Left lobe of liver (tissue), 2 donors: ENCODE results near the gene FKBP8. TPM values are rescaled to one million over a fixed set of nuclear protein-coding genes. Genes with fewer than 3 reads are reported as not detected.
"Not testable (repeated sequence)": the region's sequence is repeated elsewhere in the genome, so short reads cannot be mapped to it uniquely, and the experiment has no call there.

Source experiments
- ATAC-seq: fragments of 200-7000 bp; cut with Tn5 transposase; one replicate; pipeline ENCODE4 v1.9.1; 2020; ENCODE audit warnings: mild to moderate bottlenecking, moderate library complexity
- DNase-seq: peaks from one replicate; pipeline ENCODE4 v3.0.0-alpha.2; 2020; ENCODE audit warnings: low spot score
- total RNA-seq: library from RNA; stranded (reverse); gene quantifications from one replicate; pipeline ENCODE4 v1.2.1, GENCODE V29; 2021
- donor health status: DM: no; HTN: no; CAD: no; lungs with moderate emphysema.
- donor health status: DM: no; HTN: yes; CAD: no.

The FKBP8 gene
- total RNA-seq, 1 donor from 2014 or later: 116 TPM

GRCh38 chr19:18559685-18560084 is 16.3 kb upstream of the FKBP8 start:
- ATAC-seq (no peak), DNase-seq (no peak)

DNA sequence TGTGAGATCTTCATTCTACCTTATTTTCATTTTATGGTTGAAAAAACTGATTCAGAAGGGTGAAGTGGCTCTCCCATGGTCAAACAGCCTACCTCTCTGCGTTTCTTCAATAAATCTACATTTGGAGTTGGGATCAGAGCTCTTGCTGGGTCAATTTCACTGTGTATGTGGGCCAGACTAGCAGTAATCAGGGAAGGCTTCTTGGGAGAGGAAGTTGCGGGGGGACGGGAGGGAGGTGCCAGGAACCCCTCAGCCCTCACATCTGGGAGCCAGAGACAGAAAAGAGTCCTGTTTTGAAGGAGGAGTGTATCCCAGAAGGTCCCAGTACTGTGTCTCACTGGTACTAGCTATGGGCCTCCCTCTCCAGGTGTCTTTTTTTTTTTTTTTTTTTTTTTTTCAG is 15.2 kb upstream of the FKBP8 start:
- ATAC-seq (no peak), DNase-seq (no peak)

DNA sequence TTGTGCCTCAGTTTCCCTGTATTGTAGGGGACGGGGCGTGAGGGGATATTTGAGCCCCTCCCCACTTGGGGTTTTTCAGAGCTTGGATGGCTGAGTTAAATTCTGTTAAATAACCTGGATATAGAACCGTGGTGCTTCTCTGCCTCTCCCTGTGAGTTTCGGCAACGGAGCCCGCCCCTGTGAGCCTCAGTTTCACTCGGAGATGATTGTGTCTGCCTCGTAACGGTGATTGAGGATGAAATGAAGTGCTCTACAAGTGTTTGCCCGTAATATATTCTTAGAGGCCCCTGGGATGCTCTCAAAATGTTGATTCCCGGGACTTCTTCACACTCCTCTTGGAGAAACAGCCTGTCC is 14.8 kb upstream of the FKBP8 start:
- DNase-seq: no peak
- ATAC-seq: peak; percentile 8

DNA sequence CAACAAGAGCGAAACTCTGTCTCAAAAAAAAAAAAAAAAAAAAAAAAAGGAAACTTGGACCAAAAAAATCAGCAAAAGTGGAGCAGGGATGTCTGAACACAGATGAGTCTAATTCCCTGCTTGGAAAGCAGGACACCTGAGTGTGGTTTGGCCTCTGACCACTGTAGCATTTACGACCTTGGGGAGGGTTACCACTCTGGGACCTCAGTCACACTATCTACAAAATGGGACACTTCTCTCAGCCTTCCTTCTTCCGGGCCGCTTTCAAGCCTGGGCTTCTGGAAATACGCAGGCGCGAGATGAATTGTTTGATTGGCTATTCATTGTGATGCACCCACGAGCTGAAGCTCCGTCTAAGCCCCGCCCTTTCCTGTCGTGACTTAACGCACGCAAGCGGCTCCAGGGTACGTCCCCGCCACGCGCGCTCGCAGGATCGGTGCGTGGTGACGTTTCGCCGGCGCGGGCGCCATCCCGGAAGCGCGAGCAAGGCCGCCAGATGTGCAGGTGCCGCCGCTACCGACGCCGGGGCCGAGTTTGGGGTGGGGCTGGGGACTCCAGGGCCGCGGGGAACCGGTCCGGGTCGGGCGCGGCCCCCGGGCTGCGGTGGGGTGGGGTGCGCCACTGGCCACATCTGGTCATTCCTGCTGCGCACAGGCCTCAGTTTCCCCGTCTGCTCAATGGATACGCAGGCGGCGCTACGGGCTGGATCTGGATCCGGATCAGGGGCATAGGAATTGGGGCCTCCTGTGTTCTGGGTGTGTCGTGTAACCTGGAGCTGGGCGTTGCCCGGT is 14.2 kb upstream of the FKBP8 start, which contains the start of gene KXD1:
TSS of gene KXD1 (plus strand) at position 460 of the 791 bp plus-strand sequence. CDS start 4,187 bp downstream, outside the sequence.
- ATAC-seq (peak; percentile 99), DNase-seq (peak; percentile 98)

- DNase-seq (no peak), ATAC-seq (no peak)
These were observed 8.3 kb upstream of the FKBP8 start for GRCh38 chr19:18551631-18552030.

DNA sequence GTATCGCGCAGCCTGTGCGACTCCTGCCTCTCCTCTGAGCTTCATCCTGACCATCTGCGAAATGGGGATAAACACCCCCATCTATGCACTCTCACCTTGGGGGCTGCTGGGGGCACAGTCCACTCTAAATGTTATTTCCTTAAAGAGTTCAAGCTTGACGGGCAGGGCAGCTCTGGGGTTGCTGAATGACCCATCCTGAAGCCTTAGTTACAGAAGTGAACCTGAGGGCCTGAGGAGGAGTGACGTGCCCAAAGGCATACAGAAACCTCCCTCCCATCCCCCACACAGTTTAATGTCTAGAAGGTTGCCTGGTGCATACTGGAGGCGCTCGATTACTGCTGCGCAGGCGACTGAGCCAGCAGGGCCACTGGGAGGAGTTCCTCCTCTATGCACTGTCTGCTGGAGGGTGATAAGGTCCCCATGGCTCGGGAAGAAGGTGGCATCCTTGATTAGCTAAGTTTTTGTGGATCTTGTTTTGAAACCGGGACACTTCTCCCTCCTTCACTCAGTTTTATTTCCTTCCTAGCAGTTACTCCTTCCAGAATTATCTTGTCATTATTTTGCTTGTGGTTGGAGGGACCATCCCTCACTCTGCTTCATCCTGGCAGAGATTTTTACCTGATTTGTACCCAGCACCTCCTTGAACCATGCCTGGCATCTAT is 572 bp upstream of the FKBP8 start:
- DNase-seq (no peak), ATAC-seq (peak; percentile 43)

GRCh38 chr19:18541992-18542940 is 1.1 kb downstream of the FKBP8 start:
- DNase-seq: no peak
- no peak for ATAC-seq

DNA sequence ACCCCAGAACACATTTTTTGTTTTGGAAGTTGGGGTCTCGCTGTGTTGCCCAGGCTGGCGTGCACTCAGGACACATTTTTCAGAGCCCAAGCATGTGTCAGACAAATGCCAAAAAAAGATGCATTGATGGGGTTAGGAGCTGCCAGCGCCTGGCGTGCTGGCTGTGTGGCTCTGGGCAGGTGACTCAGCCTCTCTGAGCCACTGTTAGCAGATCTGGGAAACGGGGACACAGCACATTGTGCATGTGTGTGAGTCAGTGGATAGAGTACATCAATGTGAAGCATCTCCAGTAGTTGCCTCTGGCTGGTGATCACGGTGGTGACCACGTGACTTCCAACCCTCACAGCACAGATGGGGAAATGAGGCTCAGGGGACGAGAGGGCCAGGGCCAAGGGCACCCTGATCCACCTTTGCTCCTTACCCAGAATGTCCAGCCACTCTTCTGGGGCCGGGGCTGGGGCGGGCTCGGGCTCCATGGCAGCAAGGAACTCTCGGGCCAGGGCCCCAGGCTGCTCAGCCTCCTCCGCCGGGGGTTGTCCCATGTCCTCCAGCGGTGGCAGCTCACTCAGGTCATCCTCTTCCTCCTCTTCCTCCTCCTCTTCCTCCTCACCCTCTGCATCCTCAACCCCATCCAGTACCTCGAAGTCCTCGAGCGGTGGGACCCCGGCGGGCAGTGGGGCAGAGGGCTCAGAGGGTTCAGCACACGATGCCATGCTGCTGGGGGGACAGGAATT is 1.9 kb downstream of the FKBP8 start:
- no peak for ATAC-seq
- DNase-seq: no peak

GRCh38 chr19:18540200-18540599 is 3.2 kb downstream of the FKBP8 start:
- ATAC-seq, DNase-seq: not testable (repeated sequence)

- DNase-seq (no peak), ATAC-seq (no peak)
These were observed 4.0 kb downstream of the FKBP8 start for GRCh38 chr19:18539372-18539771.

- ATAC-seq: peak; percentile 91
- peak; percentile 84 for DNase-seq
These were observed 5.3 kb downstream of the FKBP8 start for GRCh38 chr19:18538115-18538514.

DNA sequence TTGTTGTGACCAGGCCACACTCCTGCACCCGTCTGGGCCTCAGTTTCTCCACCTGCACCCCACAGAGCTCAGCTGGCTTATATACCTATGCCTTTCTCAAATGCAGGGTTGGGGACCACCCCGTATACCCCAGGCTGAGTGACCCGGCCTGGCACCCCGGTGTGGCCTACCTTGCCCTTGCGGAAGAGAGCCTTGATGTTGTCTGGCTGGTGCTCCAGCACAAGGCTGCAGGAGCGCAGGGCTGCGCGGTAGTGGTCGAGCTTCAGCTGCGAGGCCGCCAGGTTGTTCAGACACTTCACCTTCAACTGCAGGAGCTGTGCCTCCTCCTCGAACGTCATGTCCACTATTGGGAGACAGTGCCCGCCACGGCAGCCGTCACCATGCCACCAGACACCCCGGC is 5.9 kb downstream of the FKBP8 start:
- no peak for DNase-seq

DNA sequence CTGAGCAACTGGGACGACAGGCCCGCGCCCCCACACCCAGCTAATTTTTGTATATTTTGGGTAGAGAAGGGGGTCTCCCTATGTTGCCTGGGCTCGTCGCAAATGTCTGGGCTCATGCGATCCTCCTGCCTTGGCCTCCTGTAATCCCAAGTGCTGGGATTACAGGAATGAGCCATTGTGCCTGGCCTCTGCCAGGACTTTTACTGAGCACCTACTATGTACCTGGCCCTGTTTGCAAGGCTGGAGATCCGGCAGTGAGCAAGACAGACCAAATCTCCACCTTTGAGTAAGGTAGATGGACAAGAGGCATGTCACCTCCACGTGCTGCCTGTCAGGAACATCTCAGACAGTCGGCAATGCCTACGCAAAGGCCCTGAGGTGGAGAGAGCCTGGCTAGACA is 6.9 kb downstream of the FKBP8 start:
- DNase-seq (no peak), ATAC-seq (no peak)

More for the DNA sequence above, 5.9 kb downstream of the FKBP8 start:
- ATAC-seq: no peak

DNA sequence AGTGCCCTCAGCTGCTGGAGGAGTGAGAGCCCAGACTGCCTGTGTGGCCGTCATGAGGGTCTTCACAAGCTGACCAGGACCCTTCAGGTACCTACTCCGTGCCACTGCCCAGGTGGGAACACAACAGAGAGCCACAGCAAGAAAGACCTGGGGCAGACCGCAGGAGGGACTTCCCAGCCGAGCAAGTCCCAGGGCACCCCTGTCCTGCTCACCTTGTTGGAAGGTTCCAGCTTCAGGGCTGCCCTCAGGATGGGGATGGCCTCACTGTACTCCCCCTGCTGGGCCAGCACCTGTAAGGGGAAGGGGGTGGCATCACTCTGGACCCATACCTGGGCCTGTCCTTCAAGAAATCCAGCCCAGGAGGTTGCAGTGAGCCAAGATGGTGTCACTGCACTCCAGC is 10.3 kb downstream of the FKBP8 start:
- DNase-seq (no peak), ATAC-seq (no peak)

GRCh38 chr19:18532168-18532890 is 11.0 kb downstream of the FKBP8 start:
- DNase-seq (no peak), ATAC-seq (no peak)

- no peak for ATAC-seq
- no peak for DNase-seq
These were observed 11.9 kb downstream of the FKBP8 start for GRCh38 chr19:18531485-18531884.

DNA sequence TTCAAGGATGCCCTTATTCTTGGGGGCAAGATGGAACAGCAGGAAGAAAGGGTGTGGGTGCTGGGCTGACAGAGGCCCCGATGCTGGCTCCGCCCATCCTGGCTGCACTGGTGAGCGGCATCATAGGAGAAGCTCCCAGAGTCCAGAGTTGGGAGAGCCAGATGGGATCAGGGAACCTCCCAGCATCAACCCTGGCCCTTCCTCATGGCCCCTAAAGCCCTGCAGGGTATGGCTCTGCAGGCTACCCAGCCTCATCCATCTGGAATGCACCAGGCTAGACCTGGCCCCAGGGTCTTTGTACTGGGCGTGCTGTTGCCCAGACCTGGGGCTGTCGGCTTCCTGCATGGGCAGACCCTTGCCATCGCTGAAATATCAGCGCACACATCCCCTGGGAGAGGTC is 13.6 kb downstream of the FKBP8 start:
- ATAC-seq (peak; percentile 43), DNase-seq (no peak)

DNA sequence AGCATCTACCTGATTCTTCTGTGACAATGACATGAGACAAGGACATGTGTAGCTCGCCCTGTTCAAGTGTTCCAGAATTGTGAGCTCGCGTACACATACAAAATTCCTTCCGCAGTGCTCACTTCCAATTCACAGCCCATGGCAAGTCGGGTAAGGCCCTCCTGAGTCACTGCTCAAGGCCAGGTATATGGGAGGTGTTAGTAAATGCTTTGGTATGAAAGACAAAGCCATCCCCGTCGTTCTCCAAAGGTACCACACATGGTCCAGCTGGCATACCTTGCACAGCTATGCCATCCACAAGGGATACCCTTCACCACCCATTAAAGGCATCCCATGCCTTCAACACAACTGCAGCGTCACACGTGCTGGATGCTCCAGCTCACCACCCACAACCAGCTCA is 17.1 kb downstream of the FKBP8 start:
- DNase-seq (no peak), ATAC-seq (no peak)

GRCh38 chr19:18523841-18524240 is 19.5 kb downstream of the FKBP8 start:
- DNase-seq: no peak
- no peak for ATAC-seq
